Stomach smooth muscle (tissue), 2 donors: Measurements from ENCODE around the gene FRMPD4.

ENCODE experiments used
- H3K27ac ChIP-seq: one replicate; pipeline ENCODE4 v1.7.0; 2013; ENCODE audit warnings: mild to moderate bottlenecking, low read length, inconsistent platforms
- H3K27me3 ChIP-seq, 2 donors: one replicate each; pipeline ENCODE4 v1.7.0; 2013; ENCODE audit warnings: low read length in 2 of 2; ENCODE audit not compliant: insufficient read depth in 2 of 2, control insufficient read depth in 1 of 2
- H3K36me3 ChIP-seq, 2 donors: one replicate each; pipeline ENCODE4 v1.7.0; 2013; ENCODE audit warnings: low read length in 2 of 2; ENCODE audit not compliant: control insufficient read depth in 2 of 2, insufficient read depth in 2 of 2
- H3K4me1 ChIP-seq: one replicate; pipeline ENCODE4 v1.7.0; 2013; ENCODE audit warnings: low read length; ENCODE audit not compliant: control insufficient read depth, insufficient read depth
- H3K4me3 ChIP-seq, 2 donors: one replicate each; pipeline ENCODE4 v1.7.0; 2013; ENCODE audit warnings: low read length in 2 of 2
- H3K9ac ChIP-seq, 2 donors: one replicate each; pipeline ENCODE4 v1.7.0; 2013; ENCODE audit warnings: low read length in 2 of 2, mild to moderate bottlenecking in 1 of 2
- H3K9me3 ChIP-seq, 2 donors: one replicate each; pipeline ENCODE4 v1.7.0; 2013; ENCODE audit warnings: low read length in 2 of 2; ENCODE audit not compliant: control insufficient read depth in 2 of 2
- donor health status: healthy.
- donor health status: Pancreatic carcinoma.

Gene FRMPD4

GRCh38 chrX:12768491-12768890 lies 630.2 kb downstream of the FRMPD4 start:
- Histone ChIP-seq H3K27me3 (peaks cover 0 to 17% of the 10 kb centered on the region in 2 donors), H3K27ac (no peak overlapping the region), H3K9ac (no peak overlapping the region), H3K4me3 (no peak overlapping the region), H3K4me1 (no peaks in the 10 kb centered on the region), H3K36me3 (no peaks in the 10 kb centered on the region), H3K9me3 (peaks cover 0 to 2% of the 10 kb centered on the region in 2 donors)

GRCh38 chrX:12770440-12770839 lies 632.2 kb downstream of the FRMPD4 start:
- Histone ChIP-seq H3K36me3 (no peaks in the 10 kb centered on the region), H3K4me1 (no peaks in the 10 kb centered on the region), H3K4me3 (no peak overlapping the region), H3K27ac (no peak overlapping the region), H3K9me3 (no peaks in the 10 kb centered on the region), H3K9ac (no peak overlapping the region), H3K27me3 (peaks cover 0 to 22% of the 10 kb centered on the region in 2 donors)

GRCh38 chrX:12771445-12772069 lies 633.3 kb downstream of the FRMPD4 start:
- Histone ChIP-seq H3K9ac (no peak overlapping the region), H3K27ac (no peak overlapping the region), H3K4me3 (no peak overlapping the region), H3K4me1 (no peaks in the 10 kb centered on the region), H3K27me3 (peaks cover 0 to 22% of the 10 kb centered on the region in 2 donors), H3K9me3 (no peaks in the 10 kb centered on the region), H3K36me3 (no peaks in the 10 kb centered on the region)
